ENCODE measurements around the gene SPEN.

DNA sequence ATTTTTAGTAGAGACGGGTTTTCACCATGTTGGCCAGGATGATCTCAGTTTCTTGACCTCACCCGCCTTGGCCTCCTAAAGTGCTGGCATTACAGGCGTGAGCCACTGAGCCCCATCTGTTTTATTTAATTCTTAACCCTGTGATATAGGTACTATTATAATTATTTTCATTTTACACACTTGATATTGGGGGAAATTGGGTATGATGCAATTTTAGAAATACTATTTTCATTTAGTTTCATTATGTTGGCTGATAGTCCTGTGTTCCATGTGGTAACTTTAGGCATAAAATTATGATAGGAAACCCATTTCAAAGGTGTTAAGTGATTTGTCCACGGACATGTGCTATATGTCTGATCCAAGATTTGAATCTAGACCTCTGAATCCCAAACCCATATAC lies 61.1 kb downstream of the SPEN start:
- TF ChIP-seq CTCF (IDR thresholded peaks at IDR 0.05) (no peak), ZFX (IDR thresholded peaks at IDR 0.05; ENCODE audit: borderline replicate concordance) (no peak)

Data from 22Rv1 (cell line).